ENCODE measurements around the gene RMND5A. TPM values are rescaled to one million over a fixed set of nuclear protein-coding genes. Genes with fewer than 3 reads are reported as not detected.
A peak's percentile ranks its signal among the peaks of the same experiment; 100 is the strongest.

Gene RMND5A
- total and polyA plus RNA-seq, 7 donors: 17.7 to 90.8 (median 72.4) TPM

- ATAC-seq: peak in 3 of 4 donors; percentile 51 to 61 (median 52)
These were observed 40.3 kb downstream of the RMND5A start for GRCh38 chr2:86760371-86760770.

GRCh38 chr2:86764661-86765309 lies 44.7 kb downstream of the RMND5A start:
- ATAC-seq (peak in 3 of 4 donors; percentile 40 to 71 (median 61)), DNase-seq (no peak)
- Histone ChIP-seq H3K4me1 (peaks cover 24% of the 10 kb centered on the region), H3K4me3 (no peak overlapping the region), H3K9me3 (no peaks in the 10 kb centered on the region), H3K27me3 (ENCODE audit: insufficient read depth in 3 of 3, low read length in 2 of 3) (no peaks in the 10 kb centered on the region), H3K27ac (no peak overlapping the region), H3K36me3 (ENCODE audit: insufficient read depth in 1 of 2, low read depth in 1 of 2) (peaks cover 0 to 38% of the 10 kb centered on the region in 2 donors)
- intact Hi-C loops (cut with DNase I): loop anchor here in 1 of 2 donors (5.0 kb wide), 1 partner anchor 62 kb away; no protein-coding TSS in a partner anchor
- peak; percentile 62 for TF ChIP-seq CTCF (IDR thresholded peaks at IDR 0.05)
- WGBS, 3 donors: 72 to 82% (median 76%) methylated on average over 4 of the region's 4 CpGs

More at GRCh38 chr2:86760371-86760770, 40.3 kb downstream of the RMND5A start:
- no peaks in the 10 kb centered on the region for H3K27me3 ChIP-seq (ENCODE audit: insufficient read depth in 3 of 3, low read length in 2 of 3)
- no peak for DNase-seq
- TF ChIP-seq CTCF (IDR thresholded peaks at IDR 0.05): no peak
- WGBS, 3 donors: 56 to 72% (median 58%) methylated on average over 4 of the region's 4 CpGs
- H3K4me1 ChIP-seq: peaks cover 37% of the 10 kb centered on the region
- intact Hi-C loops (cut with DNase I): no loop called here
- H3K36me3 ChIP-seq (ENCODE audit: insufficient read depth in 1 of 2, low read depth in 1 of 2): peaks cover 0 to 15% of the 10 kb centered on the region in 2 donors
- H3K4me3 ChIP-seq: no peak overlapping the region
- H3K27ac ChIP-seq: no peak overlapping the region
- no peaks in the 10 kb centered on the region for H3K9me3 ChIP-seq

- intact Hi-C loops (cut with DNase I): loop anchor here in 1 of 2 donors (5.0 kb wide), 1 partner anchor 63 kb away; no protein-coding TSS in a partner anchor
- no peak for ATAC-seq
- H3K36me3 ChIP-seq (ENCODE audit: insufficient read depth in 1 of 2, low read depth in 1 of 2): peaks cover 0 to 44% of the 10 kb centered on the region in 2 donors
These were observed 45.2 kb downstream of the RMND5A start for GRCh38 chr2:86765310-86765695.

GRCh38 chr2:86768189-86768949 lies 48.3 kb downstream of the RMND5A start:
- TF ChIP-seq CTCF (IDR thresholded peaks at IDR 0.05): no peak
- ATAC-seq: peak in 1 of 4 donors; percentile 27
- no peak overlapping the region for H3K4me3 ChIP-seq
- intact Hi-C loops (cut with DNase I): loop anchor here in 1 of 2 donors (5.0 kb wide), 1 partner anchor 66 kb away; no protein-coding TSS in a partner anchor
- H3K4me1 ChIP-seq: peaks cover 9% of the 10 kb centered on the region
- no peak overlapping the region for H3K27ac ChIP-seq
- H3K27me3 ChIP-seq (ENCODE audit: insufficient read depth in 3 of 3, low read length in 2 of 3): no peaks in the 10 kb centered on the region
- H3K36me3 ChIP-seq (ENCODE audit: insufficient read depth in 1 of 2, low read depth in 1 of 2): peaks cover 0 to 74% of the 10 kb centered on the region in 2 donors
- 57 to 66% (median 64%) methylated on average over 5 of the region's 5 CpGs for WGBS, 3 donors
- H3K9me3 ChIP-seq: no peaks in the 10 kb centered on the region
- no peak for DNase-seq

More at GRCh38 chr2:86765310-86765695, 45.2 kb downstream of the RMND5A start:
- H3K4me1 ChIP-seq: peaks cover 22% of the 10 kb centered on the region
- TF ChIP-seq CTCF (IDR thresholded peaks at IDR 0.05): no peak
- H3K27me3 ChIP-seq (ENCODE audit: insufficient read depth in 3 of 3, low read length in 2 of 3): no peaks in the 10 kb centered on the region
- DNase-seq: no peak
- H3K27ac ChIP-seq: no peak overlapping the region
- no peaks in the 10 kb centered on the region for H3K9me3 ChIP-seq
- H3K4me3 ChIP-seq: no peak overlapping the region
- 32 to 52% (median 33%) methylated on average over 1 of the region's 1 CpG for WGBS, 3 donors

Data from psoas muscle (tissue), 8 donors.